WTC11 (cell line): ENCODE results near the gene IPCEF1. TPM values are rescaled to one million over a fixed set of nuclear protein-coding genes. Genes with fewer than 3 reads are reported as not detected.

Experiments used
- ATAC-seq: fragments of 200-7000 bp; cut with Tn5 transposase; 2 replicates; pipeline ENCODE4 v1.10.0; 2021; ENCODE audit warnings: mild to moderate bottlenecking, moderate library complexity
- CTCF ChIA-PET: fragments of 300-600 bp; sonication (Branson Sonifier 250); formaldehyde crosslinking; loops from one replicate; lab custom pipeline; 2021; ENCODE audit warnings: antibody characterized with exemption; lab: Charles Lee
- POLR2A ChIA-PET: fragments of 350-600 bp; sonication (Branson Sonifier 250); formaldehyde crosslinking; loops from one replicate; lab custom pipeline; 2021; ENCODE audit warnings: antibody characterized with exemption; lab: Charles Lee
- DNase-seq: peaks from one replicate; pipeline ENCODE4 v3.0.0; 2021; ENCODE audit warnings: low spot score
- H3K27ac Mint-ChIP-seq: 2 replicates; pipeline ENCODE4 v1.8.0; 2021; ENCODE audit warnings: mixed read lengths
- H3K27me3 Mint-ChIP-seq: 2 replicates; pipeline ENCODE4 v1.8.0; 2021; ENCODE audit warnings: low read depth, mild to moderate bottlenecking, moderate library complexity, mixed read lengths
- H3K36me3 Mint-ChIP-seq: 2 replicates; pipeline ENCODE4 v1.8.0; 2021; ENCODE audit warnings: mixed read lengths
- H3K4me1 Mint-ChIP-seq: 2 replicates; pipeline ENCODE4 v1.8.0; 2022; ENCODE audit warnings: mixed read lengths
- H3K4me3 Mint-ChIP-seq: 2 replicates; pipeline ENCODE4 v1.8.0; 2021; ENCODE audit warnings: mild to moderate bottlenecking, moderate library complexity, mixed read lengths
- H3K9me3 Mint-ChIP-seq: 2 replicates; pipeline ENCODE4 v1.8.0; 2021; ENCODE audit warnings: mixed read lengths
- ATF1 ChIP-seq: sonication (generic); formaldehyde crosslinking; IDR thresholded peaks from 2 replicates; pipeline ENCODE4 v1.8.1; 2023; ENCODE audit warnings: mild to moderate bottlenecking, moderate library complexity, missing genetic modification reagents
- CBFB ChIP-seq: sonication (generic); formaldehyde crosslinking; IDR thresholded peaks from 2 replicates; pipeline ENCODE4 v1.8.1; 2022; ENCODE audit warnings: mild to moderate bottlenecking, low read depth, missing genetic modification reagents
- CREB1 ChIP-seq: sonication (generic); formaldehyde crosslinking; IDR thresholded peaks from 2 replicates; pipeline ENCODE4 v1.8.0; 2023; ENCODE audit warnings: mild to moderate bottlenecking, missing genetic modification reagents
- EMX1 ChIP-seq: fragments of 250-450 bp; sonication (Bioruptor Pico); IDR thresholded peaks from 2 replicates; pipeline ENCODE4 v1.8.0; 2021; ENCODE audit warnings: mild to moderate bottlenecking
- MYBL2 ChIP-seq: sonication (generic); formaldehyde crosslinking; IDR thresholded peaks from 2 replicates; pipeline ENCODE4 v1.8.1; 2023; ENCODE audit warnings: mild to moderate bottlenecking, moderate library complexity, missing genetic modification reagents
- NFE2L1 ChIP-seq: sonication (generic); formaldehyde crosslinking; IDR thresholded peaks from 2 replicates; pipeline ENCODE4 v1.8.1; 2023; ENCODE audit warnings: missing genetic modification reagents
- NFYB ChIP-seq: sonication (generic); formaldehyde crosslinking; conservative IDR thresholded peaks from 2 replicates; pipeline ENCODE4 v1.8.0; 2022; ENCODE audit warnings: low read depth, missing genetic modification reagents
- RELA ChIP-seq: sonication (generic); formaldehyde crosslinking; IDR thresholded peaks from 2 replicates; pipeline ENCODE4 v1.8.1; 2022; ENCODE audit warnings: missing genetic modification reagents, mild to moderate bottlenecking, borderline replicate concordance
- SP1 ChIP-seq: sonication (generic); formaldehyde crosslinking; conservative IDR thresholded peaks from 2 replicates; pipeline ENCODE4 v1.8.1; 2022; ENCODE audit warnings: missing genetic modification reagents
- TCF7 ChIP-seq: sonication (generic); formaldehyde crosslinking; IDR thresholded peaks from 2 replicates; pipeline ENCODE4 v1.8.0; 2022; ENCODE audit warnings: mild to moderate bottlenecking, low read depth, missing genetic modification reagents, moderate library complexity
- ZNF219 ChIP-seq: sonication (generic); formaldehyde crosslinking; IDR thresholded peaks from 2 replicates; pipeline ENCODE4 v1.8.0; 2023; ENCODE audit warnings: missing genetic modification reagents, mild to moderate bottlenecking, borderline replicate concordance
- total RNA-seq: library from RNA; stranded (reverse); gene quantifications from 3 replicates; pipeline ENCODE4 v1.2.3, GENCODE V29; 2021
- TF ChIP-seq, protein P1 (sequence below): sonication (generic); formaldehyde crosslinking; IDR thresholded peaks from 2 replicates; pipeline ENCODE4 v1.8.0; 2022; ENCODE audit warnings: mild to moderate bottlenecking, missing genetic modification reagents
- TF ChIP-seq, protein P2 (sequence below): sonication (generic); formaldehyde crosslinking; IDR thresholded peaks from 2 replicates; pipeline ENCODE4 v1.8.1; 2023; ENCODE audit warnings: mild to moderate bottlenecking, missing genetic modification reagents, moderate library complexity
- TF ChIP-seq, protein P3 (sequence below): sonication (generic); formaldehyde crosslinking; IDR thresholded peaks from 2 replicates; pipeline ENCODE4 v1.8.0; 2023; ENCODE audit warnings: missing genetic modification reagents, mild to moderate bottlenecking, borderline replicate concordance
- TF ChIP-seq, protein P4 (sequence below): sonication (generic); formaldehyde crosslinking; conservative IDR thresholded peaks from 2 replicates; pipeline ENCODE4 v1.8.1; 2022; ENCODE audit warnings: mild to moderate bottlenecking, missing genetic modification reagents
- TF ChIP-seq, protein P5 (sequence below): sonication (generic); formaldehyde crosslinking; IDR thresholded peaks from 2 replicates; pipeline ENCODE4 v1.8.1; 2023; ENCODE audit warnings: mild to moderate bottlenecking, missing genetic modification reagents, borderline replicate concordance
- TF ChIP-seq, protein P6 (sequence below): sonication (generic); formaldehyde crosslinking; IDR thresholded peaks from 2 replicates; pipeline ENCODE4 v1.8.0; 2022; ENCODE audit warnings: missing genetic modification reagents
- TF ChIP-seq, protein P7 (sequence below): sonication (generic); formaldehyde crosslinking; IDR thresholded peaks from 2 replicates; pipeline ENCODE4 v1.8.1; 2022; ENCODE audit warnings: low read depth, mild to moderate bottlenecking, moderate library complexity, missing genetic modification reagents, borderline replicate concordance

Gene IPCEF1
- total RNA-seq, 1 experiment from 2014 or later = 1.3 TPM

DNA sequence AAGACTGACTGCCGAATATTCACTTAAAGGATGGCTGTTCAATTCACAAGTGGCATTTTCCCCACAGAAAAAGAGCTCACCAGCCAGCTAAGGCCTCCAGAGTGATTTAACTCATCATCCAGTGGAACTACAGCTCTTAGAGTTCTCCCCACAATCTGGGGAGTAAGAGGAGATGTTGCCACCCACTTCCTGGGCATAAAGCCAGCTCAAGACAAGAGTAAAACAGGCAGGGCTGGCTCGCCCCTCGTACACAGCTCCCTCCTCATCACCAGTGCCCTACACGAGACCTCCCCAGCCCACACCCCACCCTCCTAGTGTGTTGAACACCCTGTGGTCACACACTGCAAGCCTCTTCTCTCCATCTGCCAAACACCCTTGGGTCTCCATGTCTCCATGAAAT is 47.2 kb upstream of the IPCEF1 start (continued):
- TF ChIP-seq, protein P1, sequence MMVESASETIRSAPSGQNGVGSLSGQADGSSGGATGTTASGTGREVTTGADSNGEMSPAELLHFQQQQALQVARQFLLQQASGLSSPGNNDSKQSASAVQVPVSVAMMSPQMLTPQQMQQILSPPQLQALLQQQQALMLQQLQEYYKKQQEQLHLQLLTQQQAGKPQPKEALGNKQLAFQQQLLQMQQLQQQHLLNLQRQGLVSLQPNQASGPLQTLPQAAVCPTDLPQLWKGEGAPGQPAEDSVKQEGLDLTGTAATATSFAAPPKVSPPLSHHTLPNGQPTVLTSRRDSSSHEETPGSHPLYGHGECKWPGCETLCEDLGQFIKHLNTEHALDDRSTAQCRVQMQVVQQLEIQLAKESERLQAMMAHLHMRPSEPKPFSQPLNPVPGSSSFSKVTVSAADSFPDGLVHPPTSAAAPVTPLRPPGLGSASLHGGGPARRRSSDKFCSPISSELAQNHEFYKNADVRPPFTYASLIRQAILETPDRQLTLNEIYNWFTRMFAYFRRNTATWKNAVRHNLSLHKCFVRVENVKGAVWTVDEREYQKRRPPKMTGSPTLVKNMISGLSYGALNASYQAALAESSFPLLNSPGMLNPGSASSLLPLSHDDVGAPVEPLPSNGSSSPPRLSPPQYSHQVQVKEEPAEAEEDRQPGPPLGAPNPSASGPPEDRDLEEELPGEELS (CRISPR knock-in tag) = no peak
- no peak for TF ChIP-seq ATF1
- TF ChIP-seq NFYB (CRISPR knock-in tag) = no peak
- TF ChIP-seq CBFB (CRISPR knock-in tag) = no peak
- TF ChIP-seq, protein P2, sequence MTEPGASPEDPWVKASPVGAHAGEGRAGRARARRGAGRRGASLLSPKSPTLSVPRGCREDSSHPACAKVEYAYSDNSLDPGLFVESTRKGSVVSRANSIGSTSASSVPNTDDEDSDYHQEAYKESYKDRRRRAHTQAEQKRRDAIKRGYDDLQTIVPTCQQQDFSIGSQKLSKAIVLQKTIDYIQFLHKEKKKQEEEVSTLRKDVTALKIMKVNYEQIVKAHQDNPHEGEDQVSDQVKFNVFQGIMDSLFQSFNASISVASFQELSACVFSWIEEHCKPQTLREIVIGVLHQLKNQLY (CRISPR knock-in tag) = no peak

DNA sequence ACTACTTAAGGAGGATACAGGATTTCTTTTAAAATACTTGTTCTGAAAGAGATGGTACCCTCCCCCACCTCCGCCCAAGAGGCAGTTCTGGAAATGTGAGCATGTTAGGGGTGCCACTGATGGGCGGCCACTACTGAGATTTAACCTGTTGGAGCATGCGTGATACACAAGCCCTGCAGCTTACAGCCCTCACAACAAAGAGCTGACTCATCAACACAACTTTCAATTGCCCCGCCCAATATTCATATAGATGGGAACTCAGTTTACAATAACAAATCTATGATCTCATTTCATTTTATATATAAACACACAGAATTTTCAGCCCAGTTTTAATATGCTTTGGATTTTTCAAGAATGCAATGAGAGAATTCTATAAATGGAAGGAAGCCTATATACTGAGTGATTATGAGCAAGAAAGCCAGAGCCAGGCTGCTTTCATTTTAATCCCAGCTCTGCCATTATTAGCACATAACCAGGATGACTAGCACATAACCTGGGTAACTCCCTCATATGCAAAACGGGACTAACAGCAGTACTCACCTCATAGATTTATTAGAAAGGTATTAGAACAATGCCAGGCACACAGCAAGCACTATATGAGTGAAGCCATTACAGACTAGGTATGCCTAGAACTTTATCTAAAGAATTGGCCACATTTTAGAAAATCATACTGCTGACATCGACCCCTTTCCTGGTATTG is 45.6 kb upstream of the IPCEF1 start:
- CTCF ChIA-PET = no interaction called here
- ATAC-seq (no peak), DNase-seq (no peak)
- POLR2A ChIA-PET = no interaction called here
- Mint-ChIP-seq H3K4me1 (peaks cover 13% of the 10 kb centered on the region), H3K4me3 (no peak overlapping the region), H3K27me3 (no peaks in the 10 kb centered on the region; the same call in 1 of the 2 replicates), H3K9me3 (peaks cover 8% of the 10 kb centered on the region), H3K27ac (no peak overlapping the region), H3K36me3 (peaks cover 13% of the 10 kb centered on the region)
- TF ChIP-seq ZNF219 = no peak
- no peak for TF ChIP-seq NFE2L1
- no peak for TF ChIP-seq SP1 (CRISPR knock-in tag)
- TF ChIP-seq, protein P3, sequence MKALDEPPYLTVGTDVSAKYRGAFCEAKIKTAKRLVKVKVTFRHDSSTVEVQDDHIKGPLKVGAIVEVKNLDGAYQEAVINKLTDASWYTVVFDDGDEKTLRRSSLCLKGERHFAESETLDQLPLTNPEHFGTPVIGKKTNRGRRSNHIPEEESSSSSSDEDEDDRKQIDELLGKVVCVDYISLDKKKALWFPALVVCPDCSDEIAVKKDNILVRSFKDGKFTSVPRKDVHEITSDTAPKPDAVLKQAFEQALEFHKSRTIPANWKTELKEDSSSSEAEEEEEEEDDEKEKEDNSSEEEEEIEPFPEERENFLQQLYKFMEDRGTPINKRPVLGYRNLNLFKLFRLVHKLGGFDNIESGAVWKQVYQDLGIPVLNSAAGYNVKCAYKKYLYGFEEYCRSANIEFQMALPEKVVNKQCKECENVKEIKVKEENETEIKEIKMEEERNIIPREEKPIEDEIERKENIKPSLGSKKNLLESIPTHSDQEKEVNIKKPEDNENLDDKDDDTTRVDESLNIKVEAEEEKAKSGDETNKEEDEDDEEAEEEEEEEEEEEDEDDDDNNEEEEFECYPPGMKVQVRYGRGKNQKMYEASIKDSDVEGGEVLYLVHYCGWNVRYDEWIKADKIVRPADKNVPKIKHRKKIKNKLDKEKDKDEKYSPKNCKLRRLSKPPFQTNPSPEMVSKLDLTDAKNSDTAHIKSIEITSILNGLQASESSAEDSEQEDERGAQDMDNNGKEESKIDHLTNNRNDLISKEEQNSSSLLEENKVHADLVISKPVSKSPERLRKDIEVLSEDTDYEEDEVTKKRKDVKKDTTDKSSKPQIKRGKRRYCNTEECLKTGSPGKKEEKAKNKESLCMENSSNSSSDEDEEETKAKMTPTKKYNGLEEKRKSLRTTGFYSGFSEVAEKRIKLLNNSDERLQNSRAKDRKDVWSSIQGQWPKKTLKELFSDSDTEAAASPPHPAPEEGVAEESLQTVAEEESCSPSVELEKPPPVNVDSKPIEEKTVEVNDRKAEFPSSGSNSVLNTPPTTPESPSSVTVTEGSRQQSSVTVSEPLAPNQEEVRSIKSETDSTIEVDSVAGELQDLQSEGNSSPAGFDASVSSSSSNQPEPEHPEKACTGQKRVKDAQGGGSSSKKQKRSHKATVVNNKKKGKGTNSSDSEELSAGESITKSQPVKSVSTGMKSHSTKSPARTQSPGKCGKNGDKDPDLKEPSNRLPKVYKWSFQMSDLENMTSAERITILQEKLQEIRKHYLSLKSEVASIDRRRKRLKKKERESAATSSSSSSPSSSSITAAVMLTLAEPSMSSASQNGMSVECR (CRISPR knock-in tag) = no peak
- no peak for TF ChIP-seq RELA (CRISPR knock-in tag)
- no peak for TF ChIP-seq CREB1
- TF ChIP-seq, protein P4, sequence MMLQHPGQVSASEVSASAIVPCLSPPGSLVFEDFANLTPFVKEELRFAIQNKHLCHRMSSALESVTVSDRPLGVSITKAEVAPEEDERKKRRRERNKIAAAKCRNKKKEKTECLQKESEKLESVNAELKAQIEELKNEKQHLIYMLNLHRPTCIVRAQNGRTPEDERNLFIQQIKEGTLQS = no peak
- TF ChIP-seq TCF7 (CRISPR knock-in tag) = no peak
- TF ChIP-seq, protein P5, sequence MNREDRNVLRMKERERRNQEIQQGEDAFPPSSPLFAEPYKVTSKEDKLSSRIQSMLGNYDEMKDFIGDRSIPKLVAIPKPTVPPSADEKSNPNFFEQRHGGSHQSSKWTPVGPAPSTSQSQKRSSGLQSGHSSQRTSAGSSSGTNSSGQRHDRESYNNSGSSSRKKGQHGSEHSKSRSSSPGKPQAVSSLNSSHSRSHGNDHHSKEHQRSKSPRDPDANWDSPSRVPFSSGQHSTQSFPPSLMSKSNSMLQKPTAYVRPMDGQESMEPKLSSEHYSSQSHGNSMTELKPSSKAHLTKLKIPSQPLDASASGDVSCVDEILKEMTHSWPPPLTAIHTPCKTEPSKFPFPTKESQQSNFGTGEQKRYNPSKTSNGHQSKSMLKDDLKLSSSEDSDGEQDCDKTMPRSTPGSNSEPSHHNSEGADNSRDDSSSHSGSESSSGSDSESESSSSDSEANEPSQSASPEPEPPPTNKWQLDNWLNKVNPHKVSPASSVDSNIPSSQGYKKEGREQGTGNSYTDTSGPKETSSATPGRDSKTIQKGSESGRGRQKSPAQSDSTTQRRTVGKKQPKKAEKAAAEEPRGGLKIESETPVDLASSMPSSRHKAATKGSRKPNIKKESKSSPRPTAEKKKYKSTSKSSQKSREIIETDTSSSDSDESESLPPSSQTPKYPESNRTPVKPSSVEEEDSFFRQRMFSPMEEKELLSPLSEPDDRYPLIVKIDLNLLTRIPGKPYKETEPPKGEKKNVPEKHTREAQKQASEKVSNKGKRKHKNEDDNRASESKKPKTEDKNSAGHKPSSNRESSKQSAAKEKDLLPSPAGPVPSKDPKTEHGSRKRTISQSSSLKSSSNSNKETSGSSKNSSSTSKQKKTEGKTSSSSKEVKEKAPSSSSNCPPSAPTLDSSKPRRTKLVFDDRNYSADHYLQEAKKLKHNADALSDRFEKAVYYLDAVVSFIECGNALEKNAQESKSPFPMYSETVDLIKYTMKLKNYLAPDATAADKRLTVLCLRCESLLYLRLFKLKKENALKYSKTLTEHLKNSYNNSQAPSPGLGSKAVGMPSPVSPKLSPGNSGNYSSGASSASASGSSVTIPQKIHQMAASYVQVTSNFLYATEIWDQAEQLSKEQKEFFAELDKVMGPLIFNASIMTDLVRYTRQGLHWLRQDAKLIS (CRISPR knock-in tag) = no peak
- no peak for TF ChIP-seq CBFB (CRISPR knock-in tag)
- TF ChIP-seq, protein P6, sequence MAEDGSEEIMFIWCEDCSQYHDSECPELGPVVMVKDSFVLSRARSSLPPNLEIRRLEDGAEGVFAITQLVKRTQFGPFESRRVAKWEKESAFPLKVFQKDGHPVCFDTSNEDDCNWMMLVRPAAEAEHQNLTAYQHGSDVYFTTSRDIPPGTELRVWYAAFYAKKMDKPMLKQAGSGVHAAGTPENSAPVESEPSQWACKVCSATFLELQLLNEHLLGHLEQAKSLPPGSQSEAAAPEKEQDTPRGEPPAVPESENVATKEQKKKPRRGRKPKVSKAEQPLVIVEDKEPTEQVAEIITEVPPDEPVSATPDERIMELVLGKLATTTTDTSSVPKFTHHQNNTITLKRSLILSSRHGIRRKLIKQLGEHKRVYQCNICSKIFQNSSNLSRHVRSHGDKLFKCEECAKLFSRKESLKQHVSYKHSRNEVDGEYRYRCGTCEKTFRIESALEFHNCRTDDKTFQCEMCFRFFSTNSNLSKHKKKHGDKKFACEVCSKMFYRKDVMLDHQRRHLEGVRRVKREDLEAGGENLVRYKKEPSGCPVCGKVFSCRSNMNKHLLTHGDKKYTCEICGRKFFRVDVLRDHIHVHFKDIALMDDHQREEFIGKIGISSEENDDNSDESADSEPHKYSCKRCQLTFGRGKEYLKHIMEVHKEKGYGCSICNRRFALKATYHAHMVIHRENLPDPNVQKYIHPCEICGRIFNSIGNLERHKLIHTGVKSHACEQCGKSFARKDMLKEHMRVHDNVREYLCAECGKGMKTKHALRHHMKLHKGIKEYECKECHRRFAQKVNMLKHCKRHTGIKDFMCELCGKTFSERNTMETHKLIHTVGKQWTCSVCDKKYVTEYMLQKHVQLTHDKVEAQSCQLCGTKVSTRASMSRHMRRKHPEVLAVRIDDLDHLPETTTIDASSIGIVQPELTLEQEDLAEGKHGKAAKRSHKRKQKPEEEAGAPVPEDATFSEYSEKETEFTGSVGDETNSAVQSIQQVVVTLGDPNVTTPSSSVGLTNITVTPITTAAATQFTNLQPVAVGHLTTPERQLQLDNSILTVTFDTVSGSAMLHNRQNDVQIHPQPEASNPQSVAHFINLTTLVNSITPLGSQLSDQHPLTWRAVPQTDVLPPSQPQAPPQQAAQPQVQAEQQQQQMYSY (CRISPR knock-in tag) = no peak
- no peak for TF ChIP-seq EMX1 (CRISPR knock-in tag)
- TF ChIP-seq, protein P7, sequence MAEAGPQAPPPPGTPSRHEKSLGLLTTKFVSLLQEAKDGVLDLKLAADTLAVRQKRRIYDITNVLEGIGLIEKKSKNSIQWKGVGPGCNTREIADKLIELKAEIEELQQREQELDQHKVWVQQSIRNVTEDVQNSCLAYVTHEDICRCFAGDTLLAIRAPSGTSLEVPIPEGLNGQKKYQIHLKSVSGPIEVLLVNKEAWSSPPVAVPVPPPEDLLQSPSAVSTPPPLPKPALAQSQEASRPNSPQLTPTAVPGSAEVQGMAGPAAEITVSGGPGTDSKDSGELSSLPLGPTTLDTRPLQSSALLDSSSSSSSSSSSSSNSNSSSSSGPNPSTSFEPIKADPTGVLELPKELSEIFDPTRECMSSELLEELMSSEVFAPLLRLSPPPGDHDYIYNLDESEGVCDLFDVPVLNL (CRISPR knock-in tag) = no peak
- TF ChIP-seq MYBL2 (CRISPR knock-in tag) = no peak
